ENCODE results near the gene MAS1.
"Not testable (repeated sequence)": the region's sequence is repeated elsewhere in the genome, so short reads cannot be mapped to it uniquely, and the experiment has no call there.

MAS1 gene

GRCh38 chr6:159916237-159916636, 25.4 kb downstream of the MAS1 start:
- DNase-seq (ENCODE audit: low read depth in 2 of 2): no peak

- no peak for DNase-seq (ENCODE audit: low read depth in 2 of 2)
These were observed 26.0 kb downstream of the MAS1 start for GRCh38 chr6:159916752-159917151.

DNA sequence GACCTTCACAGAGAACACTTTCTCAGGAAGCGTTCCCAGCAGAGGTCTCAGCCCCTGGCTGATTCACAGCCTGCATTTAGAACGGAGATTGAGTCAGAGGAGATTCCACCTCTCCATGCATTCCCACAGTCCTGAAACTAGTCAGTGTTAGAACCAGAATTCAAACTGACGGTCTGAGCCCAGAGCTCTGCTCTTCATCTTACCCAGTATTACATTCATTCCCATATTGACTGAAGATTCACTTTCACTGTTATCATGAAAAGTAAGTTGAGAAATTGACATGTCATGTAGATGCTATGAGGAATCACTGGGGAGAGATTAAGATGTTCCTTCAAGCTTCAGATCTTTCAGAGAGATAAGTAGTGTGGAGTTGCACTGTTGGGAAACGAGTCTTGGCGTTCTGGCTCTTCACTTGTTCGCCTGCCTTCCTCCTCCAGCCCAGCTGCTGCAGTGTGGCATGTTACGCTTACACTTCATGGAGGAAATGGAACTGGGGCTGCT, 28.3 kb downstream of the MAS1 start:
- DNase-seq (ENCODE audit: low read depth in 2 of 2): no peak

- DNase-seq (ENCODE audit: low read depth in 2 of 2): no peak
These were observed 29.0 kb downstream of the MAS1 start for GRCh38 chr6:159919800-159920199.

- DNase-seq (ENCODE audit: low read depth in 2 of 2): not testable (repeated sequence)
These were observed 33.4 kb downstream of the MAS1 start for GRCh38 chr6:159924150-159924549.

- DNase-seq (ENCODE audit: low read depth in 2 of 2): no peak
These were observed 35.9 kb downstream of the MAS1 start for GRCh38 chr6:159926542-159927203.

GRCh38 chr6:159929819-159930218, 39.0 kb downstream of the MAS1 start:
- DNase-seq (ENCODE audit: low read depth in 2 of 2): no peak

DNA sequence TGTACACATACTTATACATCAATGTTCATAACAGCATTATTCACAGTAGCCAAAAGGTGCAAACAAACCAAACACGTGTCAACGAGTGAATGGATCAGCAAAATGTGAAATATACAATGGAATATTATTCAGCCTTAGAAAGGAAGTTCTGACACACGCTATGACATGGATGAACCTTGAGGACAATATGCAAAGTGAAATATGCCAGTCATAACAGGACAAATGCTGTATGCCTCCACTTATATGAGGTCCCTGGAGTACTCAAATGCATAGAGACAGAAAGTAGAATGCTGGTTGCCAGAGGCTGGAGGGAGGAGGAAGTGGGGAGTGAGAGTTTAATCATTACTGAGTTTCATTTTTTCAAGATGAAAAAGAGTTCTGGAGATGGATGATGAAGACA, 40.3 kb downstream of the MAS1 start:
- no peak for DNase-seq (ENCODE audit: low read depth in 2 of 2)

DNA sequence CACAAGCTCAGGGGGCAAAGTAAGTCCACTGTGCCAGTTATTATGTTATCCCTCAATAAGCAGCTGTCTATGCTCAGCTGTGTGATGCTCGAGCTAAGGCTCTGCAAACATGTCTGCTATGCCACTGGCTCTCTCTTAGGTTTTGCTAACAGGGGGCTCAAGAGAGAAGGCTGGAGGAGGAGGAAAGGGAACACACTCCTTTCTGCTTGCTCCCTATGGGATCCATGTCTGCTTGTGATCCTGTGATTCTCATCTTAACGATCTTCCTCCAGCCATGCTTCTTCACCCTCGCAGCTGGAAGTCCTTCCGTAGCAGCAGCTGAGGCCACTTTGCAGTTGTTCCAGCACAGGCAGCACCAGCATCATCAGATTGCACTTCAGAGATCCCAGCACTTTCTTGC, 41.1 kb downstream of the MAS1 start:
- DNase-seq (ENCODE audit: low read depth in 2 of 2): no peak

GRCh38 chr6:159933077-159933476, 42.3 kb downstream of the MAS1 start:
- no peak for DNase-seq (ENCODE audit: low read depth in 2 of 2)

DNA sequence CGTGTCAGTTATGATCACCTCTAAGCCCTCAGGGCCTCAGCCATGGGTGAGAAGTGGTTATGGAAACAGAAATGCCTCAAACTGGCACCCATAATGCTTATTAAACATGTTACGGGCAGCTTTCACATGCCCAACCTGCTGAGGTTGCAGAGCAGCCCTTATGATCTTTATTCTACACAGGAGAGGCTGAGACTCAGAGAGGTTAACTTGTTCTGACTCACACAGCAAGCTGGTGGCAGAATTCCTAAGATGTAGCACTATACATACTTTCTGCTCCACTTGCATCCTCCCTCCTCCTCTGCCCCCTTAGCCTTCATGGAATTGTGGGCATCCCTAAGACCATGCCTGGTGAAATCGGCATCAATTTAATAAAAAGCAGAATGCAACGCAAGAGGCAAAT, 43.4 kb downstream of the MAS1 start:
- no peak for DNase-seq (ENCODE audit: low read depth in 2 of 2)

DNA sequence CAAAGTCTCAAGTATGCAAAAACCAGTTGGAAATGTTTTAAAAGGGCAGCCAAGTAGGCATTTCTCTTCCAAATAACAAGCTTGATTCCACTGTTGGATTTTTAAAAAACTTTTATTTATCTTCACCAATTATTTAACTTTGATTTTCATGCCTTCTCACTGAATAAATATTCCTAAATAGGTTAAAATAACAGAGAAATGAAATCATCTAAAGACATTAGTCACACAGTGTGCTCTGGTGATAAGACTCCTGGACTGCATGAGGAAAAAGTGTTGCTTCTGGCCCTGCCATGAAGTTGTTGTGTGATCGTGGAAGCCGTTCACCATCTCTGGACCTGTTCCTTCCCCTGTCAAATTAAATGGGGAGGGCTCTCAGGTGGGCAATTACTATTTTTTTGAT, 44.3 kb downstream of the MAS1 start:
- DNase-seq (ENCODE audit: low read depth in 2 of 2): no peak

DNA sequence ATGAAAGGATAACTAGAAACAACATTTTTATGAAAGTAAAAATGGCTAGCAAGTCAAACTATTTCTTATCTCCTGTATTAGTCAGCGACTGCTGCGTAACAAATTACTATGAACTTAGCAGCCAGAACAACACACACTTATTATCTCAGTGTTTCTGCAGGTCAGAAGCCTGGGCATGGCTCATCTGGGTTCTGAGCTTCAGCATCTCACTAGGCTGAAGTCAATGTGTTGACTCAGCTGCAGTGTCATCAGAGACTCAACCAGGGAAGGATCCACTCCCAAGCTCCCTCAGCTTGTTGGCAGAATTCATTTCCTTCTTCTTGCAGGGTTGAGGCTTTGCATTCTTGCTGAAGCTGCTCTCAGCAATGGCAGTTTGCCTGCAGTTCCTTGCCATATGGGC, 44.8 kb downstream of the MAS1 start:
- DNase-seq (ENCODE audit: low read depth in 2 of 2): no peak

DNA sequence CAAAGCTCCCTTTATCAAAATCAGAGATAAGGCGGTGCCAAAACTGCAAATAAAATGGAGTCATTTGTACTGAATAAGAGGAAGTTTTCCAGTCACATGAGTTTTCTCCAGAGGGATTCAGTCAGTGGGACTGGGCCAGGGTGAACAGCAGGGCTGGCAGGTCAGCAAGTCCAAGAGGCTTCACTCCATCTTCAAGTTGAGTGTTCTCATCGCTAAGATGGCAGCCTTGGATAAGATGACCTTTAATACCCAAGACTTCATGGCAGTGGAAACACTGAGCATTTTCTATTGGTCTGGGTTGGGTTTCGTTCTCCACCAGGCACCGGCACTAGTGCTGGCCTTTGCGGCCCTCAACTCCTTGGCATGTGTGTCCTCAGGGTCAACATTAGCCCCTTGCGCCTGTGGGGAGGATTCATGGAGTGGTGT, 48.8 kb downstream of the MAS1 start:
- no peak for DNase-seq (ENCODE audit: low read depth in 2 of 2)

All from fibroblast of skin of left biceps (primary cell).